ENCODE data around the gene BRMS1. TPM values are rescaled to one million over a fixed set of nuclear protein-coding genes. Genes with fewer than 3 reads are reported as not detected.

BRMS1 gene
- total RNA-seq, 1 donor from 2014 or later = 80.5 TPM

DNA sequence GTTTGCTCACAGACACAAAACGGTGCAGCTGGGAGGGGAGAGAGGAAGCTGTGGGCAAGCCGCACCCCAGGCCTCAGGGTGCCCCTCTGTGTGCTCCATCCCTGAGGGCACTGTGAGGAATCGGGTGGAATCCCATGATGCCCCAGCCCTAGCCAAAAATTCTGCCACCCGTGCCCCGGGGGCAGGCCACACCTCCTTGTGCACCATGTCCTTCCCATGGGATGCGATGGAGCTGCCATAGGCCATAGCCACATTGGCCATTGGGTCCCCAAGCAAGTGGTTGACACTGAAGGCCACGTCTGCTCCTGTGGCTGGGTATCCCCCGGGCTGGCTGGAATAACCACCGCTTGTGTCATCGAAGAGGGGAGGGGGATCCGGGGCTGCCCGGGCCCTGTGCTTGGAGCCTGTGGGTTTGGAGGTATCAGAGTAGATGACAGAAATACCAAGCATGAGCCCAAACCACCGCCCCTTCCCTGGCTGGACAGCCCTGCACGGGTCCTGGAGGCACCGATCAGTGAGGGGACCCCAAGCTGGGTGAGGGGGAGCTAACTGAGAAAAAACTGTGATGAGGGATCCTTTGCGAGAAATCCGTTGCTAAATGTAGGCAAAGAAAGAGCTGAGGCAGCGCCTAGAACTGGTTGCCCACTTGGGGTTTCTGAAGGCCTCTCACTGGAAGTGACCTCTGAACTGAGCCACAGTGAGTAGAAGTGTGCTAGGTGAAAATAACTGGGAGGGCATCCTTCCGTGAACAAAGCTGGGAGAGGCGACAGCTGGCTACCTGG lies 56.8 kb downstream of the BRMS1 start:
- DNase-seq (ENCODE audit: low read depth, low spot score) = no peak

Other genes starting within 250 kb of the BRMS1 start
- 12.0 and 12.1 TPM in 2 replicates for gene KLC2, start 87.4 kb downstream of the BRMS1 start, total RNA-seq
- gene RAB1B, start 76.5 kb downstream of the BRMS1 start, total RNA-seq = 79.5 and 83.3 TPM in 2 replicates
- gene CNIH2, start 66.9 kb downstream of the BRMS1 start, total RNA-seq = 0.04 and 0.07 TPM in 2 replicates
- gene YIF1A, start 56.0 kb downstream of the BRMS1 start, total RNA-seq = 146 and 204 TPM in 2 replicates
- gene TMEM151A, start 53.2 kb downstream of the BRMS1 start, total RNA-seq = not detected in 2 replicates
- 0.04 TPM in 1 of 2 replicates, not detected in the other for gene CD248, start 28.1 kb downstream of the BRMS1 start, total RNA-seq
- gene RIN1, start 8.7 kb downstream of the BRMS1 start, total RNA-seq = 4.7 and 6.4 TPM in 2 replicates
- gene B4GAT1, start 2.5 kb upstream of the BRMS1 start, total RNA-seq = 34.2 and 36.7 TPM in 2 replicates
- 0.33 and 0.85 TPM in 2 replicates for gene SLC29A2, start 26.7 kb upstream of the BRMS1 start, total RNA-seq
- gene NPAS4, start 75.9 kb upstream of the BRMS1 start, total RNA-seq = not detected in 2 replicates
- gene MRPL11, start 93.7 kb upstream of the BRMS1 start, total RNA-seq = 46.9 and 48.5 TPM in 2 replicates
- 4.0 and 5.2 TPM in 2 replicates for gene PELI3, start 121.8 kb upstream of the BRMS1 start, total RNA-seq
- 65.5 and 89.1 TPM in 2 replicates for gene DPP3, start 135.3 kb upstream of the BRMS1 start, total RNA-seq
- 17.4 and 27.7 TPM in 2 replicates for gene BBS1, start 165.5 kb upstream of the BRMS1 start, total RNA-seq
- gene ZDHHC24, start 200.9 kb upstream of the BRMS1 start, total RNA-seq = 17.4 and 20.2 TPM in 2 replicates
- gene ACTN3, start 201.8 kb upstream of the BRMS1 start, total RNA-seq = 0.07 TPM in 2 replicates
- gene CTSF, start 223.5 kb upstream of the BRMS1 start, total RNA-seq = 20.4 TPM in 2 replicates
- 0.20 and 0.21 TPM in 2 replicates for gene CCDC87, start 248.0 kb upstream of the BRMS1 start, total RNA-seq
- 34.6 and 41.1 TPM in 2 replicates for gene CCS, start 248.1 kb upstream of the BRMS1 start, total RNA-seq

All from pulmonary artery endothelial cell (primary cell).